GM19023 (cell line): Measurements from ENCODE around the gene ADH4.
"Not testable (repeated sequence)": the region's sequence is repeated elsewhere in the genome, so short reads cannot be mapped to it uniquely, and the experiment has no call there.

Experiments used
- ATAC-seq: cut with Tn5 transposase; IDR thresholded peaks from one replicate; pipeline ENCODE4 v1.9.1; 2021; ENCODE audit warnings: mild to moderate bottlenecking, moderate library complexity; ENCODE audit not compliant: unreplicated experiment

Gene ADH4

GRCh38 chr4:99135541-99136162 is 8.4 kb downstream of the ADH4 start:
- ATAC-seq, result no peak

- ATAC-seq, result no peak
Observed at GRCh38 chr4:99134586-99134985, 9.5 kb downstream of the ADH4 start.

- no peak for ATAC-seq
Observed at GRCh38 chr4:99131378-99131777, 12.7 kb downstream of the ADH4 start.

GRCh38 chr4:99126376-99126775 is 17.7 kb downstream of the ADH4 start:
- ATAC-seq, result no peak

- no peak for ATAC-seq
Observed at GRCh38 chr4:99121008-99121407, 23.1 kb downstream of the ADH4 start.

- ATAC-seq, result no peak
Observed at GRCh38 chr4:99120501-99120900, 23.6 kb downstream of the ADH4 start.

GRCh38 chr4:99117876-99118693 is 26.0 kb downstream of the ADH4 start:
- ATAC-seq, result no peak

GRCh38 chr4:99117122-99117841 is 26.8 kb downstream of the ADH4 start:
- ATAC-seq, result not testable (repeated sequence)

GRCh38 chr4:99109286-99109685 is 34.8 kb downstream of the ADH4 start:
- ATAC-seq, result not testable (repeated sequence)

- ATAC-seq, result no peak
Observed at GRCh38 chr4:99104153-99104552, 39.9 kb downstream of the ADH4 start.

- no peak for ATAC-seq
Observed at GRCh38 chr4:99103166-99103565, 40.9 kb downstream of the ADH4 start.

- no peak for ATAC-seq
Observed at GRCh38 chr4:99102634-99103033, 41.5 kb downstream of the ADH4 start.

- ATAC-seq, result no peak
Observed at GRCh38 chr4:99100876-99101275, 43.2 kb downstream of the ADH4 start.

GRCh38 chr4:99099814-99100213 is 44.3 kb downstream of the ADH4 start:
- not testable (repeated sequence) for ATAC-seq

- ATAC-seq, result no peak
Observed at GRCh38 chr4:99099311-99099710, 44.8 kb downstream of the ADH4 start.

GRCh38 chr4:99091841-99092240 is 52.3 kb downstream of the ADH4 start:
- ATAC-seq, result not testable (repeated sequence)

- no peak for ATAC-seq
Observed at GRCh38 chr4:99091216-99091575, 52.9 kb downstream of the ADH4 start.

- ATAC-seq, result no peak
Observed at GRCh38 chr4:99090481-99091215, 53.4 kb downstream of the ADH4 start.

- peak; percentile 97 for ATAC-seq
Observed at GRCh38 chr4:99088481-99089365, 55.4 kb downstream of the ADH4 start, which contains the start of gene ADH5. Gene ADH5, minus strand, starts transcription at chr4:99088788. Its CDS starts 88 bp downstream, at chr4:99088700.

- ATAC-seq, result peak; percentile 23
Observed at GRCh38 chr4:99088023-99088449, 56.1 kb downstream of the ADH4 start.
